ENCODE measurements around the gene DEFB114. TPM values are rescaled to one million over a fixed set of nuclear protein-coding genes. Genes with fewer than 3 reads are reported as not detected.

Gene DEFB114
- total RNA-seq, 1 donor = not detected

- no peak overlapping the region for H3K4me3 ChIP-seq (ENCODE audit: low read depth, low read length)
- DNase-seq (ENCODE audit: low read depth) = no peak
- TF ChIP-seq CTCF (IDR thresholded peaks at IDR 0.05; ENCODE audit: insufficient read depth, low read length) = no peak
Observed at GRCh38 chr6:49982046-49982445, 18.1 kb upstream of the DEFB114 start.

- TF ChIP-seq CTCF (IDR thresholded peaks at IDR 0.05; ENCODE audit: insufficient read depth, low read length) = no peak
- H3K4me3 ChIP-seq (ENCODE audit: low read depth, low read length) = no peak overlapping the region
- DNase-seq (ENCODE audit: low read depth) = no peak
Observed at GRCh38 chr6:49980898-49981297, 16.9 kb upstream of the DEFB114 start.

- no peak for DNase-seq (ENCODE audit: low read depth)
- H3K4me3 ChIP-seq (ENCODE audit: low read depth, low read length) = no peak overlapping the region
- no peak for TF ChIP-seq CTCF (IDR thresholded peaks at IDR 0.05; ENCODE audit: insufficient read depth, low read length)
Observed at GRCh38 chr6:49979584-49979983, 15.6 kb upstream of the DEFB114 start.

GRCh38 chr6:49978332-49979226 lies 14.6 kb upstream of the DEFB114 start:
- no peak for TF ChIP-seq CTCF (IDR thresholded peaks at IDR 0.05; ENCODE audit: insufficient read depth, low read length)
- DNase-seq (ENCODE audit: low read depth) = no peak
- H3K4me3 ChIP-seq (ENCODE audit: low read depth, low read length) = no peak overlapping the region

- TF ChIP-seq CTCF (IDR thresholded peaks at IDR 0.05; ENCODE audit: insufficient read depth, low read length) = no peak
- no peak within 1 kb of the TSS for H3K4me3 ChIP-seq (ENCODE audit: low read depth, low read length)
- no peak for DNase-seq (ENCODE audit: low read depth)
Observed at GRCh38 chr6:49969605-49970004, 5.6 kb upstream of the DEFB114 start, which contains the start of gene DEFB113. DEFB113 (minus strand) TSS chr6:49969625; CDS start chr6:49969625, 0 bp downstream.

GRCh38 chr6:49966823-49967222 lies 2.9 kb upstream of the DEFB114 start:
- TF ChIP-seq CTCF (IDR thresholded peaks at IDR 0.05; ENCODE audit: insufficient read depth, low read length) = no peak
- DNase-seq (ENCODE audit: low read depth) = no peak
- no peak overlapping the region for H3K4me3 ChIP-seq (ENCODE audit: low read depth, low read length)

All from fibroblast of the aortic adventitia (primary cell).